A172 (cell line): ENCODE measurements around the gene PTPRF. TPM values are rescaled to one million over a fixed set of nuclear protein-coding genes. Genes with fewer than 3 reads are reported as not detected.

Experiments
- DNase-seq: peaks from one replicate; pipeline ENCODE4 v3.0.0-alpha.2; 2015; ENCODE audit warnings: low spot score
- total RNA-seq: library from RNA; depleted of rRNA; stranded (reverse); fragments of >200 nt; shearing (Covaris generic); gene quantifications from 2 replicates; pipeline ENCODE4 v1.2.3, GENCODE V29; 2014; rRNA removed

PTPRF gene
- total RNA-seq, 1 experiment from 2014 or later = 25.2 TPM

DNA sequence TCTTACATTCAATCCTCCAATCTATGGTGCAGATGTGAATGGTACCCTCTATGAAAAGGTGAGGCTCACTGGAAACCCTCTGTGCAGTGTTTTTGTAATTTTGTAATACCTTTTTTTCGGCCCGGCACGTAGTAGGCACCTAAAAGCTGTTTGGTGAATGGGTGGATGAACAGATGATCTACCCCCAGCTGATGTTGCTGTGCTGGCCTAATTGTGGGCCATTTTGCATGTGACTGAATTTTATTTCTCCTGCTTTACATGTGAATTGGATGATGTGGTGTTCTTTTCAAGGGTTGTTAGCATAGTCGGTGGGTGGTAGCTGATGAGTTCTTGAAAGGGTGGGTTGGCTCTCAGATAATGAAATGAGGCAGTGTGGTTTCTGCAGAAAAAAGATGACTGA lies 129.7 kb downstream of the PTPRF start:
- no peak for DNase-seq

DNA sequence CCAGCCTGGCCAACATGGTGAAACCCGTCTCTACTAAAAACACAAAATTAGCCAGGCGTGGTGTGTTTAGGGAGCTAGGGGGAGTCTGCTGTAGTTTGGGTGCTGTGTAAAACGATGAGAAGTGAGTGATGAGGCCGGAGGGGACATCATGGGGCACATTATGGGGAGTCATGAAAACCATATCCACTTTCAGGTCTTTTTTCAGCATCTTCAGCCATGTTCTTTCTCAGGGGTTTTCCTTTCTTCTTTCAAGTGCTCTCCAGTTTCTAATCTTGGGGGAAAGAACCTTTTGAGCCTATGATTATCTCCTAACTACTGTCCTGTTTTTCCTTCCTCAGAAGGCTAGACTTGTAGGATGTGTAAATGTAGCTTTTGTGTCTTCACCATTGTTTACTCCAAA lies 133.7 kb downstream of the PTPRF start:
- no peak for DNase-seq

DNA sequence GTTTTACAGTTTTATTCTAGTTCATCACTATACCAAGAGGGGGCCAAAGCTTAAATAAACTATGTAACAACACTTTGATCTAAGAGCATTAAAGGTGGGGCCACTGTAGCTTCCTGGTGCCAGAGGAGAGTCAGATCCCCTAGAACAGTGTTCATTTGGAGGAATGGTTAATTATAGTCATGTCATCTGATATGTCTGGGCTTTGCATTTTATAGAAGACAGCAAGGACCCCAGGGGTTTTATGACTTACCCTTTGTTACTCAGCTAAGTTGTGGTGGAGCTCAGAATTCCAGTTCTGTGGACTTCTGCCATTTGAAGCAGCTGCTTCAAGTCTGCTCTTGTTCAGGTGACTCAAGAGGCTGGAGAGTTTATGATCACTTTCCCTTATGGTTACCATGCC lies 135.9 kb downstream of the PTPRF start:
- DNase-seq = no peak

DNA sequence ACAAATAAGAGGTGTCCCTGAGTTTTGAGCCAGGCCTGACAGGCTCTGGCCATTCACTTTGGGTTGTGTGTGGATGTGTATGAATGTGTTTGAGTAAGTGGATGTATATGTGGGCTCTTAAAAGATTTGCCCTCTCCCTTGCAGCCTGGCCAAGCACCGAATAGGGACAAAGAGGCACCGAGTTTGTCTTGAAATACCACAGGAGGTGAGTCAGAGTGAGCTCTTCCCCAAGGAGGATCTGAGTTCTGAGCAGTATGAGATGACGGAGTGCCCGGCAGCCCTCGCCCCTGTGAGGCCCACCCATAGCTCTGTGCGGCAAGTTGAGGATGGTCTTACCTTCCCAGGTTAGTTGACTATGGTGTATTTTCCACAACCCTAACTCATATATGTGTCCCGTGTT lies 138.3 kb downstream of the PTPRF start:
- peak; percentile 22 for DNase-seq

DNA sequence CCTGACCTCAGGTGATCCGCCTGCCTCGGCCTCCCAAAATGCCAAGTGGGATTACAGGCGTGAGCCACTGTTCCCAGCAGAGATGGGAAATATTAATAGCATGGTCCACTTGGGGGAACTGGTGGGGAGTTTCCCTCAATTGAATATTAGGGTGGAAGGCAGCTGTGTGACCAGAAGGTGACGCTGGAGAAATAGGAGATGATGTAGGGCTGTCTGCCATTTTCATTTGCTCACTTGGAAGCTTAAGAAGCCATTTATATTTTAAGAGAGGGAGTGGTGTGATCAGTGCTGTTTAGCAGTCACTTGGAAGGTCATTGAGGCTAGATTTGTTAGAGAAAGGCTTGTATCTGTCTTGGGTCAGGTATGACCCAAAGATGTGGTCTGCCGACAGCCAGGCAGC lies 139.2 kb downstream of the PTPRF start:
- no peak for DNase-seq

DNA sequence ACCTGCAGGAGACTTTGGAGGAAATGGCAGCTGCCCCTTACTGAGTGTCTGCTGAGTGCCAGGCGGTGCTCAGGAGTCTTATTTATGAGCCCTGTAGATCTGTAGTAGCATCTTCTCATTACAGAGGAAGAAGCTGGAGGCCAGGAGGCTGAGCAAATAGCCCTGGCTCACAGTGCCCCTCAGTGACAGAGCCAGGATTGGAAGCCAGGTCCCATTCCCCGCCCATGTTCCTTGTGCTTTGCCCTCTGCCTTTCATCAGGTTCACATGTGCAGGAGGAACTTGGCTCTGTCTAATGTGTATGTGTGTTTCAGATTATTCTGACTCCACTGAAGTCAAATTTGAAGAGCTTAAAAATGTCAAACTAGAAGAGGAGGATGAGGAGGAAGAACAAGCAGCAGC lies 140.5 kb downstream of the PTPRF start:
- no peak for DNase-seq

DNA sequence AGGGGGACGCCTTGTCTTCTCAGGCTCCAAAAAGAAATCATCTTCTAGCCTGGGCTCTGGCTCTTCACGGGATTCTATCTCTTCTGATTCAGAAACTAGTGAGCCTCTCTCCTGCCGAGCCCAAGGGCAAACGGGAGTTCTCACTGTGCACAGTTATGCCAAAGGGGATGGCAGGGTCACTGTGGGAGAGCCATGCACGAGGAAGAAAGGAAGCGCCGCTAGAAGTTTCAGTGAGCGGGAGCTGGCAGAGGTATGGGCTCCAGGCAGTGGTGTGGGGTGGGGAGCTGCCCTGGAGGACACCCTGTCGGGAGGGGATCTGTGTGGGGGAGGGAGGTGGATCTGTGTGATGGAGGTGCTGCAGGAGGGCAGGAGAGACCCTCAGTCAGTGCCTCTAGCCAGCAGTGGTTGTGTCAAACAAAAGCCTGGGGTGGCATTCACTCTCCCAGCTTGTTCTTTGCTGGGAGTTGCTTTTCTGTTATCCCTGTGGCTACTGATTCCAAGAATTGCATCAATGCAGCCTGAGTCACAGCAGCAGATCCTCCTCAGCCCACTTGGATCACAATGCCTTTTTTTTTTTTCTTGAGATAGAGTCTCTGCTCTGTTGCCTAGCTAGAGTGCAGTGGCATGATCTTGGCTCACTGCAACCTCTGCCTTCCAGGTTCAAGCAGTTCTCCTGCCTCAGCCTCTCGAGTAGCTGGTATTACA lies 141.1 kb downstream of the PTPRF start:
- DNase-seq = no peak

DNA sequence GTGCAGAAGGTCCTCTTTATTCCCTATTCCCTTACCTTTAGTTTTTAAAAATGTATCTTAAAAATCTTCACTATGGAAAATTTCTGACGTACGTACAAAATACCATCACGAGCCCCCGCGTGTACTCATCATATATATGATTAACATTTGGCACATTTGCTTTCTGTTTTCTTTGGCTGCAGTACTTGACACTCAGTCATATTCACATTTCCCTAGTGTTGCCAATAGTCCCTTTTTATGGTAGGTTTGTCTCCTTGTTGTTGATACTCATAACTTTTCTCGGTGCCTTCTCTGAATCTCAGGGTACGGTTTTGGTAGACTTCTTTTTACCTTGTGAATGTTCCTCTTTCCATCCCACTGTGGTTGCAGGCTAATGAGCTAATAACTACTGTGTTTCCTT lies 142.6 kb downstream of the PTPRF start:
- no peak for DNase-seq

Other genes with a start within 250 kb of the PTPRF start
- gene C1orf210, start 245.3 kb upstream of the PTPRF start, total RNA-seq = not detected in 2 replicates
- gene TIE1, start 229.9 kb upstream of the PTPRF start, total RNA-seq = 0.41 and 3.2 TPM in 2 replicates
- gene MPL, start 193.1 kb upstream of the PTPRF start, total RNA-seq = not detected in 2 replicates
- 190 and 245 TPM in 2 replicates for gene CDC20, start 171.9 kb upstream of the PTPRF start, total RNA-seq
- 101 and 103 TPM in 2 replicates for gene ELOVL1, start 162.9 kb upstream of the PTPRF start, total RNA-seq
- gene MED8, start 141.1 kb upstream of the PTPRF start, total RNA-seq = 76.1 and 80.9 TPM in 2 replicates
- gene SZT2, start 141.0 kb upstream of the PTPRF start, total RNA-seq = 6.6 and 9.7 TPM in 2 replicates
- not detected in 2 replicates for gene HYI, start 77.0 kb upstream of the PTPRF start, total RNA-seq
- 21.8 and 26.2 TPM in 2 replicates for gene KDM4A, start 119.3 kb downstream of the PTPRF start, total RNA-seq
- 7.4 and 8.9 TPM in 2 replicates for gene ST3GAL3, start 176.7 kb downstream of the PTPRF start, total RNA-seq